CD14-positive monocyte (primary cell): Measurements from ENCODE around the gene EVA1B. TPM values are rescaled to one million over a fixed set of nuclear protein-coding genes. Genes with fewer than 3 reads are reported as not detected.

Experiments
- DNase-seq, 3 donors: peaks; one replicate each; pipeline ENCODE4 v3.0.0-alpha.2; 2011 to 2022
- H2AFZ ChIP-seq: 2 replicates; pipeline ENCODE4 v1.6.0; 2012; ENCODE audit warnings: mild to moderate bottlenecking, low read depth, low read length, inconsistent platforms; ENCODE audit not compliant: insufficient read depth, poor library complexity, severe bottlenecking
- H3K27ac ChIP-seq, 2 donors: 1 replicate in 1 of 2; 2 replicates in 1 of 2; pipeline ENCODE4 v1.5.1; 2012 to 2013; ENCODE audit warnings: low read length in 2 of 2, control low read depth in 1 of 2, inconsistent platforms in 1 of 2, low read depth in 1 of 2, mild to moderate bottlenecking in 1 of 2
- H3K27me3 ChIP-seq, 2 donors: one replicate each; pipeline versions ENCODE4 v1.6.0 to v1.6.1; 2011 to 2013; ENCODE audit warnings: low read length in 2 of 2; ENCODE audit not compliant: control insufficient read depth in 2 of 2, insufficient read depth in 2 of 2
- H3K36me3 ChIP-seq, 2 donors: replicated peaks in 1 of 2; 1 replicate in 1 of 2; 2 replicates in 1 of 2; pipeline versions ENCODE4 v1.5.1 to v1.6.1; 2012 to 2013; ENCODE audit warnings: low read length in 2 of 2, control low read depth in 1 of 2, inconsistent platforms in 1 of 2, mild to moderate bottlenecking in 1 of 2; ENCODE audit not compliant: insufficient read depth in 2 of 2, control insufficient read depth in 1 of 2
- H3K4me1 ChIP-seq, 2 donors: 1 replicate in 1 of 2; 2 replicates in 1 of 2; pipeline versions ENCODE4 v1.5.1 to v1.6.1; 2012 to 2013; ENCODE audit warnings: low read length in 2 of 2, control low read depth in 1 of 2, inconsistent platforms in 1 of 2, mild to moderate bottlenecking in 1 of 2, moderate library complexity in 1 of 2; ENCODE audit not compliant: insufficient read depth in 2 of 2, control insufficient read depth in 1 of 2
- H3K4me2 ChIP-seq: replicated peaks from 2 replicates; pipeline ENCODE3; 2012; ENCODE audit warnings: low read length, moderate library complexity, mild to moderate bottlenecking; ENCODE audit not compliant: poor library complexity, severe bottlenecking; ENCODE audit errors: extremely low read depth
- H3K4me3 ChIP-seq, 3 experiments: fragments of 200-600 bp in 1 of 3; sonication (generic) in 1 of 3; replicated peaks in 1 of 3; 1 replicate in 2 of 3; 2 replicates in 1 of 3; pipeline ENCODE4 v1.5.1; 2011 to 2013; ENCODE audit warnings: low read length in 3 of 3, mild to moderate bottlenecking in 3 of 3, control low read depth in 2 of 3, low read depth in 2 of 3, inconsistent platforms in 1 of 3, moderate library complexity in 1 of 3
- H3K79me2 ChIP-seq: 2 replicates; pipeline ENCODE4 v1.6.0; 2012; ENCODE audit warnings: mild to moderate bottlenecking, control low read depth, inconsistent platforms, low read length, moderate library complexity; ENCODE audit not compliant: insufficient read depth
- H3K9ac ChIP-seq: 2 replicates; pipeline ENCODE4 v1.6.0; 2017; ENCODE audit warnings: low read length, mild to moderate bottlenecking; ENCODE audit not compliant: insufficient read depth, poor library complexity, severe bottlenecking
- H3K9me3 ChIP-seq, 2 donors: replicated peaks in 1 of 2; 1 replicate in 1 of 2; 2 replicates in 1 of 2; pipeline versions ENCODE4 v1.5.1 to v1.6.1; 2012 to 2013; ENCODE audit warnings: low read length in 2 of 2, control low read depth in 1 of 2; ENCODE audit not compliant: control insufficient read depth in 1 of 2, insufficient read depth in 1 of 2
- H4K20me1 ChIP-seq: 2 replicates; pipeline ENCODE4 v1.6.0; 2012; ENCODE audit warnings: mild to moderate bottlenecking, low read length, control low read depth, moderate library complexity; ENCODE audit not compliant: insufficient read depth
- H3K27ac Mint-ChIP-seq, 7 donors: one replicate each; pipeline ENCODE4 v1.8.0; 2020; ENCODE audit warnings: mild to moderate bottlenecking in 7 of 7, mixed read lengths in 7 of 7, moderate library complexity in 6 of 7, inconsistent platforms in 2 of 7
- H3K27me3 Mint-ChIP-seq, 3 donors: one replicate each; pipeline ENCODE4 v1.8.0; 2021 to 2022; ENCODE audit warnings: low read depth in 3 of 3, mild to moderate bottlenecking in 3 of 3, mixed read lengths in 3 of 3, moderate library complexity in 3 of 3, inconsistent platforms in 1 of 3
- H3K36me3 Mint-ChIP-seq, 2 donors: one replicate each; pipeline ENCODE4 v1.8.0; 2020; ENCODE audit warnings: mixed read lengths in 2 of 2, inconsistent platforms in 1 of 2, mild to moderate bottlenecking in 1 of 2
- H3K4me1 Mint-ChIP-seq: one replicate; pipeline ENCODE4 v1.8.0; 2020; ENCODE audit warnings: mild to moderate bottlenecking, mixed read lengths
- H3K4me3 Mint-ChIP-seq, 2 donors: one replicate each; pipeline ENCODE4 v1.8.0; 2020; ENCODE audit warnings: mild to moderate bottlenecking in 2 of 2, mixed read lengths in 2 of 2, moderate library complexity in 1 of 2
- H3K9me3 Mint-ChIP-seq, 7 donors: one replicate each; pipeline ENCODE4 v1.8.0; 2020 to 2022; ENCODE audit warnings: mixed read lengths in 7 of 7, mild to moderate bottlenecking in 6 of 7, moderate library complexity in 6 of 7, inconsistent platforms in 2 of 7
- WGBS: methylation state at CpG from one replicate; pipeline ENCODE4 v1.1.5; 2013; ENCODE audit warnings: missing lambda C conversion rate; ENCODE audit not compliant: insufficient coverage; 5-methylcytosine and 5-hydroxymethylcytosine counted together
- intact Hi-C, 2 donors: fragments of 100-400 bp; cut with micrococcal nuclease; formaldehyde crosslinking; loops; one replicate each; pipeline versions ENCODE4 v1.15.0 to v1.15.1; 2023
- polyA plus RNA-seq, 3 donors: library from polyadenylated mRNA; depleted of rRNA in 1 of 3; unstranded in 2 of 3; stranded (reverse) in 1 of 3; fragments of 300-500 nt in 2 of 3; fragments of >200 nt in 1 of 3; fragmentation: Illumina TruSeq in 2 of 3; gene quantifications; 1 replicate in 2 of 3; 2 replicates in 1 of 3; pipeline ENCODE4 v1.2.3, GENCODE V29; 2012 to 2021
- TF ChIP-seq, protein P1 (sequence below): fragments of 200-600 bp; IDR thresholded peaks from one replicate; pipeline ENCODE4 v1.8.0; 2022; ENCODE audit warnings: antibody characterized with exemption, mild to moderate bottlenecking

Gene EVA1B
- polyA plus RNA-seq, 3 donors = 13.7 to 19.1 (median 16.6) TPM

DNA sequence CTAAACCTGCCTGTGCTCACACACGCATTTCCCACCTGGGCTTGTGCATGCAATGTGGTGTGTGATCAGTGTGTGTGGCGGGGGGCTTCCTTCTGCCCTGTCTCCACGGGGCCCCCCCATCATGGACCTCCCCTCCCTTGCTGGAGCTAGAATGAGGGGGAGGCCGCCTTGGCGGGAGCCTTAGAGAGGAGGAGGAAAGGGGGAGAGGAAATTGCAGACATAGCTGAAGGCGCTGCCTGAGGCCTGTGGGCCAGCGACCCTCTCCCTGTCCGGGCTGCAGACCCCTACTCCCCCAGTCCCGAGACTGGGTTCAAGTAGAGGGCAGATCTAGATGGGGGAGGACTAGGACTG lies 883 bp upstream of the EVA1B start:
- no peaks in the 10 kb centered on the region for H3K36me3 ChIP-seq
- peak overlapping the region; percentile 85 for H2AFZ ChIP-seq
- peaks cover 0 to 5% of the 10 kb centered on the region in 2 donors for H3K36me3 Mint-ChIP-seq
- H3K27me3 ChIP-seq = peaks cover 0 to 17% of the 10 kb centered on the region in 2 donors
- peaks cover 41% of the 10 kb centered on the region for H3K4me1 Mint-ChIP-seq
- peak overlapping the region in 1 of 3 experiments; percentile 82 for H3K4me3 ChIP-seq
- no peak for DNase-seq
- H3K9me3 ChIP-seq = no peaks in the 10 kb centered on the region
- H3K4me2 ChIP-seq = peak overlapping the region; percentile 92
- peak overlapping the region in 1 of 2 donors; percentile 56 for H3K4me3 Mint-ChIP-seq
- H3K27me3 Mint-ChIP-seq = peaks cover 23 to 45% (median 28%) of the 10 kb centered on the region in 3 donors
- no CpG with 5 or more reads among the region's 9 CpGs for WGBS
- TF ChIP-seq, protein P1, sequence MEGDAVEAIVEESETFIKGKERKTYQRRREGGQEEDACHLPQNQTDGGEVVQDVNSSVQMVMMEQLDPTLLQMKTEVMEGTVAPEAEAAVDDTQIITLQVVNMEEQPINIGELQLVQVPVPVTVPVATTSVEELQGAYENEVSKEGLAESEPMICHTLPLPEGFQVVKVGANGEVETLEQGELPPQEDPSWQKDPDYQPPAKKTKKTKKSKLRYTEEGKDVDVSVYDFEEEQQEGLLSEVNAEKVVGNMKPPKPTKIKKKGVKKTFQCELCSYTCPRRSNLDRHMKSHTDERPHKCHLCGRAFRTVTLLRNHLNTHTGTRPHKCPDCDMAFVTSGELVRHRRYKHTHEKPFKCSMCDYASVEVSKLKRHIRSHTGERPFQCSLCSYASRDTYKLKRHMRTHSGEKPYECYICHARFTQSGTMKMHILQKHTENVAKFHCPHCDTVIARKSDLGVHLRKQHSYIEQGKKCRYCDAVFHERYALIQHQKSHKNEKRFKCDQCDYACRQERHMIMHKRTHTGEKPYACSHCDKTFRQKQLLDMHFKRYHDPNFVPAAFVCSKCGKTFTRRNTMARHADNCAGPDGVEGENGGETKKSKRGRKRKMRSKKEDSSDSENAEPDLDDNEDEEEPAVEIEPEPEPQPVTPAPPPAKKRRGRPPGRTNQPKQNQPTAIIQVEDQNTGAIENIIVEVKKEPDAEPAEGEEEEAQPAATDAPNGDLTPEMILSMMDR = no peak
- peaks cover 0 to 3% (median 0%) of the 10 kb centered on the region in 7 donors for H3K9me3 Mint-ChIP-seq
- H3K79me2 ChIP-seq = no peaks in the 10 kb centered on the region
- peaks cover 38 to 52% of the 10 kb centered on the region in 2 donors for H3K4me1 ChIP-seq
- intact Hi-C loops = no loop called here
- no peak overlapping the region for H3K27ac Mint-ChIP-seq
- H4K20me1 ChIP-seq = peaks cover 14% of the 10 kb centered on the region
- H3K9ac ChIP-seq = no peak overlapping the region
- H3K27ac ChIP-seq = no peak overlapping the region

DNA sequence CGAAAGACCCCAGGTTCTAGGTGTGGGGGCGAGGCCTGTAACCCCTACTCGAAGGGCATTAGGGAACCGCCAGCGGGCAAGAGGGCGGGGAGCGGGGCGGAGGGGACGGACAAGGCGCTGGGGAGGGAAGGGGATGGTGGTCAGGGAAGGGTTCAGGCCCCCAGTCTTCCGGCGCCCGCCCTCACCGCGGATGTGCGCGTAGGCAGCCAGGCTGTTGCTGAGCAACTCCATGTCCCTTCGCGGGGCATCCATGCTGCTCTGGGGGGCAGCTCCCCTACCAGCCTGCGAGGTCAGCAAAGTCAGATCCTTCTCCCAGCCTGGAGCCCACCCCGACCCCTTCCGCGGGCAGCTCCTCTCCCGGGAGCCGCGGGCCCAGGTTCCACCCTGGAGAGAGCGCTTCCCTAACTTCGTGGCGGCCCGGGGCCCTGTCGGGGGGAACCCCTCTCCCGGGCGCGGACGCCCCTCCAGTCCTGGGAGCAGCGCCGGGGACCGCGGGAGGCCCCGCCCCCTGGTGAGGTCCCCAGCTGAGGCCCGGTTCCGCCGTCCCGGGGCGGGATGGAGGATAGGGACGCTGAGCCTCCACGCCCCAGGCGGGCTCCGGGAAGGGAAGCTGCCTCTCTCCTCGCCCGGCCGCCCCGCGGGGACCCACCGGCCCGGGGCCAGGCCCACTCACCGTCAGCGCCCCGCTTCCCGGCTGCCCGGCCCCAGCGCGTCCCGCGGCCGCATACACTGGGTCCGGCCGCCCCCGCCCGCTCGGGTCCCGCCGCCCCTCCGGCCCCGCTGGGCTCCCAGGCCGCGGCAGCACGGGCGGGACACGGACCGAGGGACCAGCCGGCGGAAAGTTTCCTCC lies 434 bp downstream of the EVA1B start:
- Histone ChIP-seq H3K27ac (no peak overlapping the region), H3K9ac (peak overlapping the region; percentile 67), H4K20me1 (peaks cover 14% of the 10 kb centered on the region), H3K4me1 (peaks cover 34 to 42% of the 10 kb centered on the region in 2 donors), H3K4me2 (peak overlapping the region; percentile 92), H3K9me3 (no peaks in the 10 kb centered on the region), H3K4me3 (peak overlapping the region; percentile 45 to 82 (median 68)), H3K27me3 (peaks cover 0 to 17% of the 10 kb centered on the region in 2 donors), H3K79me2 (no peaks in the 10 kb centered on the region), H2AFZ (peak overlapping the region; percentile 72), H3K36me3 (no peaks in the 10 kb centered on the region)
- Mint-ChIP-seq H3K36me3 (peaks cover 0 to 5% of the 10 kb centered on the region in 2 donors), H3K27ac (peak overlapping the region in 1 of 7 donors; percentile 82), H3K4me3 (peak overlapping the region; percentile 78 to 87), H3K27me3 (peaks cover 23 to 46% (median 28%) of the 10 kb centered on the region in 3 donors), H3K4me1 (peaks cover 32% of the 10 kb centered on the region), H3K9me3 (peaks cover 0 to 3% (median 0%) of the 10 kb centered on the region in 7 donors)
- under 1% methylated on average over 80 of the region's 83 CpGs for WGBS
- DNase-seq = peak in 1 of 3 donors; percentile 27
- intact Hi-C loops = no loop called here
- TF ChIP-seq, protein P1 = no peak
